GM21423 (cell line): ENCODE data around the gene TLK1.
A peak's percentile ranks its signal among the peaks of the same experiment; 100 is the strongest.

Experiments
- ATAC-seq: cut with Tn5 transposase; IDR thresholded peaks from one replicate; pipeline ENCODE4 v1.9.1; 2021; ENCODE audit warnings: mild to moderate bottlenecking, moderate library complexity; ENCODE audit not compliant: unreplicated experiment

TLK1 gene

DNA sequence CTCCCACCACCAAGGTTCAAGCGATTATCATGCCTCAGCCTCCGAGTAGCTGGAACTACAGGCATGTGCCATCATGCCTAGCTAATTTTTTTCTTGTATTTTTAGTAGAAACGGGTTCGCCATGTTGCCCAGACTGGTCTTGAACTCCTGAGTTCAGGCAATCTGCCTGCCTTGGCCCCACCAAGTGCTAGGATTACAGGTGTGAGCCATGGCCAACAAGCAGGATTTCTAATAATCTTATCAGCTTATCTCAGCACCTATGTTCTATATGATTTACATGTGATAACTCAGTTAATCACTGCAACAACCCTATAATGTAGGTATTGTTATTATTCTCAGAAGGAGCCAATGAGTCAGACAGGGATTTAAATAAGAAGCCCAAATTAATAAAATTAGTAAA is 151.3 kb downstream of the TLK1 start:
- ATAC-seq: no peak

DNA sequence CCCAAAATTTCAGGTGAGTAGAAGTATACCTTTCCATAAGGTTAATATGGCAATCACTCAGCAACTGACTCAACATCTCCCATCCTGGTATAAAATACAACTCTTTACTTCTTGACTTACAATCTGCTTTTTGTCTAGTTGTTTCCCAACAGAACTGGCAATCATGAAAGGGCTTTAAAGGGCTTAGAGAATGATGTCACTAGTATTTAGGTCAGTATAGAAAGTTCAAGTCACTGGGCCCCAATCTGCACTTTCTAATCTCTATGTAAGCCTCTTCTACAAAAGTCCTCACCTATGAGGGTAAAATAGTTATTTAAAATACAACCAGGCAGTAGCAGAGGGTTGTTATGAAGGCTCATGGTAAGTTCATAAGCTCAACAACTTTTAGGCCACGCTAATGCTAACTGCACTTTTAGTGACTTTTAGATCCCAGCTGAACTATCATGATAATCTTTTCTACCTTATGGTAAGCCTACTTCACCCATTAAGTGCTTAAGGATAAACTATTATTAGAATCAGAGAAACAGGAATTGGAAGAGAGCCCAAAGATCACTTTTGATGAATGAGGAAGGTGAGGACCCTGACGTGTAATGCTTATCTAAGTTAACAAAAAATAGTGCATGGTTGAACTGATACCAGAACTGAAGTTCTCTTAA is 152.0 kb downstream of the TLK1 start:
- no peak for ATAC-seq

DNA sequence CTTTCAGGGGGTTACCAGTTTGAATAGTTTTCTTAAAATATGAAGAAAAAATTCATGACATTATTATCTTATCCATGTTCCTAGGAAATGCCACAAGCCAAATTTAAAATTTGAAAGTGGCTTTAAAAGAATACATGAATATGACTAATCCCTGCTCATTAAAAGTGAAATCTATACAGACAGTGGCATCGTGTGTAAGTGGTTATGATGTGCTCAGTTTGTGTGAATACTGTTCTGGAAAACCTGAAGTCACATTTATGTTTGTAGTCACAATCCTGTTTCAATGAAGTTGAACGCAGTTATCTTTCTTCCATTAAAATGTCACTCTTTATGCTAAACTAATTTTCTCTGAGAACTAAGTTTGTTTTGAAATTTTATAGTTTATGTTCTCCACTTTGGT is 155.9 kb downstream of the TLK1 start:
- no peak for ATAC-seq

DNA sequence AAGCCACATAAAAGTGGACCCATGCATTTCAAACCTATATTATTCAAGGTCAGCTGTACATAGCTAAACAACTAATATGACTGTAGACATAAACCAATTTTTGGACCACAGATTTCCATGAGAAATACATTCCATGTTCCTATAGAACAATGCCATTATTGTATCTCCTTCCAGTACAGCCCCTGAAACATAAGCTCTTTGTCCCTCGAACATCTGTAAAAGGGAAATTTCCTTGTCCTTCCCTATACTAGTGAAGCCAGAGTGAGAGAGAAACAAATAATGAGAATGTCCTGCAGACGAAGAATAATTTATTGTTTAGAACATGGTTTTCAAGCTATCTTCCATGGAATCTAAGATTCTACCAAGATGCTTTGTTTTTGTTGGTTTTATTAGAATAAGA is 156.3 kb downstream of the TLK1 start:
- ATAC-seq: no peak

DNA sequence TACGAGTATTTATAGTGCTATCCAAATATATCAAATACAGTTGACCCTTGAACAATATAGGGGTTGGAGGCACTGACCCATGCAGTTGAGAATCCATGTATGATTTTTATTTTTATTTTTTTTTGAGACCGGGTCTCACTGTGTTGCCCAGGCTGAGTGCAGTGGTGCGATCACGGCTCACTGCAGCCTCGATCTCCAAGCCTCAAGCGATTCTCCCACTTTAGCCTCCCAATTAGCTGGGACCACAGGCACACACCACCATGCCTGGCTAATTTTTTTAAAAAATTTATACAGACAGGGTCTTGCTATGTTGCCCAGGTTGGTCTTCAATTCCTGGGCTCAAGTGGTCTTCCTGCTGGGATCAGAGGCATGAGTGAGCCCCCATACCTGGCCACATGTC is 161.0 kb downstream of the TLK1 start:
- no peak for ATAC-seq

DNA sequence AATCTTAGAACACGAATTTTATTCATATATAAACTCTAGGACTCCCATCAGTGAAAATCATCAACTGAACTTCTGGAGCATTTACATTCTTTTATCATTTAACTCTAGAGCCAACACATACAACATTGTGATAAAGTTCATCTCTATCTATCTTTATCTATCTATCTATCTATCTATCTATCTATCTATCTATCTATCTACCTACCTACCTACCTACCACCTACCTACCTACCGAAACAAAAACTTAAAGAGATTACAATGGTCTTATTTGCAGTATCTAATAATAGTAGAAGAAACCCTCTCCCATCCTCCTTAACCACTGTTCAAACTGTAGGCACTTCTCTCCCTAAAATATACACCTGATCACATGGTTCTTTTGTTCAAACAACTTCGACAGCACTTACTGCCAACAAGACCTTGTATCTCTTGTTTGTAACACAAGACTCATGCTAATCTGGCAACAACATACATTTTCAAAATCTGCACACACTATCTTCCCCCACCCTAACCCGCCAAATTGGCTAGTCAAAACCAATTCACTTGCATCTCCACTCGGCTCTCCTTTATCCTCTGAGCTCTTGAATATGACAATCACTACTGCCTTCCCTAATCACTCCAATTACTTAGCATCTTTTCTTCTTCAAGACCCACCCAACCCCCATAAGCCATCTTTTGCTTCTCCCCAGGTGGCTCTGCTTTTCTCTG is 162.6 kb downstream of the TLK1 start:
- ATAC-seq: no peak

DNA sequence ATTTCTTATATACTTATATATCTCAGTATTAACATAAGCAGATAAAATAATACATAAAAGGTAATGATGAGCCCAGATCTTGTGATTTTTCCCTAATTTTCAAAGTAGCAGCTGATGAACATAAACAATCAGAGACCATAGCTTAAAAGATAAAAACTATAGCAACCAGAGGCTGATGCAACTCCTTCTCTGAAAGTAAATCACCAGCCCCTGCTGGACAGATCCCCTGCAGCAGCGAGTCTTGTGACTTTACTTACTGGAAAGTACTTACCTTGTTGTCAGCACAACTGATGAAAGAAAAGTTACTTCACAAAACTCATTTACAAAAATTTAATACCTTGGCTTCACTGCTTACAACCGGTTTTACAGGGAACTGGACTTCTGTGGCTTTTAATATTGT is 164.4 kb downstream of the TLK1 start:
- no peak for ATAC-seq

DNA sequence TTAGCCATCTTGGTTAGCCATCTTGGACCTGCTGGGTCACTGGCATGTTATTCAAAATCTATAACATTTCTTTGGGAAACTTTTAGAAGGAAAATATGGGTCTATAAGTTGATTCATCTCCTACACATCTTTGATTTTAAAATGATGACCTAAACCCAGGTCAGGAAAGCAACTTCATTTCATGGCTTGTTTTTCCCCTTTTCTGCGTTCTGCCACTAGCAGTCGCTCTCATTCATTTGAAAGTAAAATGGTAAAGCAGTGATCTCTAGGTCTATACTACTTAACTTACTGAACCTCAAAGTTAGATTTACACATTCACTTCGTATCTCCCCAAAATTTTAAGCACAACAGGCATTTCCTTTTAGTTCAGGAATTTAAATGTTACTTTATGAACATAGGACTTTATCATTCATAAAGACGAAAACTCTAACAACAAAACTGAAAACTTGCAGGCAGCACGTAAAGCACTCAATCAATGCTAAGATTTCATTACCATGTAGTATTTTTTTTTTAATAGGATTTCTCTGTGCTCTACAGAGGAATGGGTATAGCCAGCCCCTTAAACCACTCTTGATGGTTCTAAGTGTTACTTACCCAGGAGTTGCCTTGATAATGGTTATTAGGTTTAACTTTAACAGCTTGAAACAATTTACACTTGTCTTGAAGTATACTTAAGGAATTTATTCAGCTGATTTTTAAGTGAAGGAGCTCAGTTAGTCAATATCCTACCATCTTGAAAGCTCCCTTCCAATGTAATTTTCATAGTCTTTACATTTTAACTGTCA is 169.1 kb downstream of the TLK1 start:
- no peak for ATAC-seq

DNA sequence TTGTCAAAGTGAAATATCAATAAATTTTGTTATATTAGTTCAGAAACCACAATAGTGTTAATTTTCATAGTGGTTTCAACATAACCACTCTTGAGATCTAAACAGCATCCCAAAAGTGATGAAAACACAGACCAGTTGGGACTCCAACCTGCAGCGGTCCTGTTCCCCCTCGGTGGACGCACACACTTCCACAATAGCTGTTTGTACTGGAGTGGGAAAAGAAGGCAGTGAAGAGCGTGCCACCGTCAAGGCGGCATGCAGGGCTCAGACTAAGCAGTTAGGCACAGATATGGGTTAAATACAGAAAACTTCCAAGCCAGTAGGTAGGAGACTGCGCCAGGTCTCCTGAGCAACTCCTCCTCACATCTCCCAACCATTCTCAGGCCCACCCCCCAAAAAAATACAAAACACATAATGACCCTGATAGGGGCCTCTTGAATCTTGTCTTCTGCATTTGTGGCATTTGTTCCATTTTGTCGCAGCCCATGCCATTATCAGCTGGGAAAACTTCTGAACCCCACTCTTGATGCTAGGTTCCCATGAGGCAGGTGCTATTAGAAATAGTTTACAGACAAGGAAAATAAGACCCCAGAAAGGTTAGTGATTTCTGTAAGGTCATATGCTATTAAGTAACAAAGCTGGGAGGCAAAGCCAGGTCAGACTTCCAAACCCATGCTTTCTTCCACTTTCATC is 174.0 kb downstream of the TLK1 start:
- ATAC-seq: no peak

DNA sequence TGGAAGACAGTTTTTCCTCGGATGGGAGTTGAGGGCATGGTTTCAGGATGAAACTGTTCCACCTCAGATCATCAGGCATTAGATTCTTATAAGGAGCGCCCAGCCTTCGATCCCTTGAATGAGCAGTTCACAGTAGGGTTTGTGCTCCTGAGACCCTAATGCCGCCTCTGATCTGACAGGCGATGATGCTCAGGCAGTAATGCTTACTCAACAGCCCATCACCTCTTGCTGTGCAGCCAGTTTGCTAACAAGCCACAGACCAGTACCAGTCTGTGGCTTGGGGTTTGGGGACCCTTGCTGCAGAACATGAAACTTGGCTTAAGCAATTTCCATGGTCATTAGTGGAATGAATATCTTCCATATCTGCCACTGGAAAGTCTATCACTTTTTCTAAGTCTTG is 175.3 kb downstream of the TLK1 start:
- no peak for ATAC-seq

DNA sequence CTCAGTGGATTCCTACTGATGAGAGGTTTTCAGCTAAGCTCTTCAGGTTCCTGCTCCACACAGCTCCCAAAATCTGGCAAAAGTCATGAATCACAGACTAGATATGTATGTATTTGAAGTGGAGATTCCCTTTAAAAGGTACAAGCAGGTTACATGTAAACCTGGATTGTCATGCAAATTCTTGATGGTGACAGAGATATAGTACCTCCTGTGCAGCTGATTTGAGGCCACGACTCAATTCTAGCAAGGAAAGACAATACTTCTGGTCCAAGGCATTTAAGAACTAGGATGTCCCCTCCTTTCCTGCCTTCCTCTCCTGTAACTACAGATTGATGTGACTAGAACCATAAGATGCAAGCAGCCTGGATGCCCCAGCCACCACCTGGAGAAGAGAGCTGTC is 176.6 kb downstream of the TLK1 start:
- ATAC-seq: no peak

DNA sequence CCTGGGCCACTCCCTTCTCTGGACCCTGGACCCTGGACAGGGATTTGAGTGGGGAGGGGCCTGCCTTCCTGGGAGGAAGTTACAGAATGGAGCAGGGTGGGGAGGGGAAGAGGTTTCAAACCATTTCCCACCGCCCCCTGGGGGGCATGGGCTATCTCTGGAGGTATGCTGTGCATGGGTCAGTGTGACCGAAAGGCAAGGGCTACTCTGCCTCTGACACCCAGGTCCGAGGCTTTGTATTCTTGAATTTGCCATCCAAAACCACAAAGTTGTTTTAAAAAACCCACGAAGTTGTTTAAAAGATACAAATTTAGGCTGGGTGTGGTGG is 184.8 kb downstream of the TLK1 start:
- ATAC-seq: no peak

DNA sequence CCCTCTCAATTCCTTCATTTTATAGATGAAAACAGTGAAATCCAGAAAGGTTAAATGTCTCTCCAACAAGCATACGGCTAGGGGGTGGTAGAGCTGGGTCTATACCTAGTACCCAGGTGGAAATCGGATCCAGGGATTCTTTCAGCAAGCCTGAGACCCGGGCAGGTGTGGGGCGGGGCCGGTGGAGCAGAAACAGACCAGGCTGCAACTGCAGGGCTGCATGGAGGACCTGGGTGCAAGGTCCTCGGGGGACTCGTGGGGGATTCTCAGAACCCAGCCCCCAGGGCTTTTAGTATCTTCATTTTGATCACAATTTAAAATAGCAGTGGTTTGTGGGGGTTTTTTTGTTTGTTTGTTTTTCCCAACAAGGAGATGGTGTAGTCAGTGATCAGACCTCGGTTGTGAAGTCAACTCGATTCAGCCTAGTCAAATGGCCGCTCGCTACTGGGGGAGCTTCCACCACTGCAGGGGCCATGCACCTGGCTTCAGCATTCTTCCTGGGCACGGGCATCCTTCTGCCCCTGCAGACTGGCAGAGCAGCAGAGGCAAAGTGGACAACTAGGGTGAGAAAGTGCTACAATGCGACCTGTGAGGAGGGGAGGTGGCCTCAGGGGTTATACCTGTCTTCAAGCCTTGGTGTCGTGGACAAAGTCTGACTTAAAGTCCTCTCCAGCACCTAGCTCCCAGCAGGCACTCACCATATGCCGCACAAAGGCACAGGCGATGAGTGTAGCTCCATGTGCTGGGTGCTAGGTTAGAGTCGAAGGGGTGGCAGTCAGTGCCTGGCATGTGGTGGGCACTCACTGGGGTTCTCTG is 185.4 kb downstream of the TLK1 start:
- no peak for ATAC-seq

DNA sequence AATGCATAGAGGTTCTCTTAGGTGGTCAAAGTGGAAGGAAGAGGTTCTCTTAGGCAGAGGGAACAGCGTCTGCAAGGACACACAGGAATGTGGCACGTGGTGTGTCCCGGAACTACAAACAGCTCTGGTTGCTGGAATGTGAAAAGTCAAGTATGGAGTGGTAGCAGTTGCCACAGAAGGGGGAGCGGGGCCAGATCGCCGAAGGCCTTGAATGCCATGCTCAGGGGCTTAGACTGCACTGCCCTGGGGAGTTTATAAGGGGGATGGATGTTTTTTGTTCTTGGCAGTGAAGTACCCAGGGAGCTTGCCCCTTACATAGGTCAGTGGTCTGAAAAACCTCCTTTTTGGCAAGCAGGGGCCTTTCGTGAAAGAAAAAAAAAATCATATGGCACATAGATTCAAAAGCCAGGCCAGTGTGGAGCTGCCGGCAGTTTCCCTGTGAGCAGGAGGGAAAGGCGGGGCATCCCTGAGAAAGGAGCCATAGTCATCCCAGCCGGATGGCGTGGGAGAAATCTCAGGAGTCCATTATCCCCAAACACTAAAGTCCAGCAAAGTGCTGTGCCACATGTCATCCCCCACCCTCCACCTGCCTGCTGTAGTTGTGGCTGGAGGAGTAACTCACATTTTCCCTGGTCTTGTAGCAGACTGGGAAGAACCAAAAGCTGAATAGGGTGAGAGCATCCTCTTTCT is 186.2 kb downstream of the TLK1 start:
- no peak for ATAC-seq

DNA sequence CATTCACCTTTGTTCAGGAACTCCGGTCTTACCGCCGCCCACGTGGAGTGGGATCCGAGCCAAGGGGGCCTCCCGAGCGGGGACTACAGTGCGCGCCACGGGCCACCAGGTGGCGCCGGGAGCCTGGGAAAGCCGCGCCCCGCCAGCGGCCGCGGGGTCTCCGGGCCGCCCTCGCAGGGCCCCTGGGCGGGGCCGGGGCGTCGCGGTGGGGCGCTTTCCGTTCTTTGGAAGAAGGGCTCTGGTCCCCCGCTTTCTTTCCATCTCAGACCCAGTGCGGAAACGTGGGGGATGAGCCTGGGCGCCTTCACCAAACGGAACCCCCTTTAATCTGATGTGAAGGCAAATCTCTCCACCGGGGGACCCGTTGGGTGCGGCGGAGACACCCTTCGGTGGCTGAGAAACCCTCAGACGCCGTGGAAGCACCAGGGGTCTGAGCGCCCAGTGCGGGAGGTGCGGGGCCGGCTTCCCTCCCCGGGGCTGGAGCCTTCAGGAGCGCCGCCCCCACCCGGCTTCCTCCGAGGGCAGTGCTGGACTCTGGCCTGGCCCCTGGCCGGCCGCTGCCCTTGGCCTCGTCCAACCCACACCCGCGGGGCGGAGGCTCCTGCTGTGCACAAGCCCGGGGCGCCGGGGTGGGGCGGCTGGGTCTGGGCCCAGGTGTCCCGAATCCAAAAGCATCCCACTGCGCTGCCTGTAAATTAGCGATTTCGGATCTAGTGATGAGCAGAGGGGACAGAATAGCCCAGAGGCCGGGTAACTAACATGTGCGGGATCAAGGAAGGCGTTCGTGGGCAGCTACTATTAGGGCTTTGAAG is 187.0 kb downstream of the TLK1 start:
- peak; percentile 93 for ATAC-seq

DNA sequence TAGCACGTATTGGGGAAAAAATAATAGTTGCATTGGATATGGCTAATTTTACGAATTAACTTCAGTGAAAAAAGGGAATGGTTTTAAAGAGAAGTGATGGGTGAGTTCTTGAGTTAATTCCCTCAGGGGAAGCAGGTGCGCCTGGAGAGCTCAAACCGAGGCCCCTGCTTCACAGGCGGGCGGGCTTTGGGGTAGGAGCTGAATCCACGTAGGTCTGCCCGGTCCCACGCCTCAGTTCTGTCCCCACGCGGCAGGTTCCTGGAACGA is 187.5 kb downstream of the TLK1 start:
- no peak for ATAC-seq

DNA sequence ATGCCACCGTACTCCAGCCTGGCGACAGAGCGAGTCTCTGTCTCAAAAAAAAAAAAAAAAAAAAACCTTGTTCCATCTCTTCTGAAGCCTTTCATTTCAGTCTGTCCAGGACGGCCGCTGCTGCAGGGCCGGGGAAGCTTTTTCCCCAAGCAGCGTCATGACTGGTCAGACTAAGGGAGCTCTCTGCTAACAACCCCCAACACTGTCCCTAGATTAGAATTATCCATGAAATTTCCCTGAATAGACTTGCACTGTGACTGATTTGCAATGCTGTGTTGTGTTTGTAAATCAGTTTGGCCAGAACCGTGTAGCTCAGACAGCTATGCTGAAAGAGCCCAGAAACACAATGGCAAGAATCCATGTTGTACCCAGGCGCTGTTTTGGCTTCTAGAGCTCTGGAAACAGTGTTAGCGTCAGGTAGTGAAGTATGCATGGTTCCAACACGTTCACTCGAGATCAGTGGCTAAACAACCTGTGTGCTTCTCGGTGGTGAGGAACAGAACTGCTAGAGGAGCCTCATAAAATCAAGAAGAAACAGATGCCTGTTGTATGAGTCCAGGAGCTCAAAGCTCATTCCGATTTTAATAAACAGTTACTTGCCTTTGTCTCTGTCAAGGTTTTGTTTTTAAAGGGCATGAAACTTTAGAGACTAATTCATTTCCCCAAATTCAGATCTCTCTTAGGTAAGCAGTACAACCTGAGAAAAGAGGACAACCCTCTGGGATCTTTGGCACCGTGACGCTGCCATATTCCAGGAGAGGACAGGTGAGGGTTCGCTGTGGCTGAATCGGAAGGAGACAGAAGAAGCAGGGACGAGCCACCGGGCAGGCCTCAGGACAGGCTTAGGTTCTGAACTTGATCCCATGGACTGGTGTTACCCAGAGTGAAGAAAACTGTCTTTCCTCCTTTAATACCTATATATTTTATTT is 188.1 kb downstream of the TLK1 start:
- no peak for ATAC-seq

DNA sequence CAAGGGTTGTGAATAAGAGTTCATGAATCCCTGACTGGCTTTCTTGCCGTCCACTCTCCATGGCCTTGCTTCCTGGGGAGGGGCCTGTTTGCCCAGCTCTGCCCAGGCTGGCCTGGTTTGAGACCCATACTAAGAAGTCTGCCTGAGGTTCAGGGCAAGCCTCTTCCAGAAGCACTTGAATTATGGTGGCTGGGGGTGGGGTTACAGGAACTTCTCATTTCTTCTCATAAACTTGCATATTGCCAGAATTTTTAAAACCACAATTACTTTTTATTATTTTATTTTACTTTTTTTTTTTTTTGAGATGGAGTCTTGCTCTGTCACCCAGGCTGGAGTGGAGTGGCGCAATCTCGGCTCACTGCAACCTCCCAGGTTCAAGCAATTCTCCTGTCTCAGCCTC is 189.6 kb downstream of the TLK1 start:
- ATAC-seq: no peak
